Measurements from ENCODE around the gene C14orf132. TPM values are rescaled to one million over a fixed set of nuclear protein-coding genes. Genes with fewer than 3 reads are reported as not detected.

The C14orf132 gene
- total RNA-seq, 1 experiment from 2014 or later, result 22.6 TPM

DNA sequence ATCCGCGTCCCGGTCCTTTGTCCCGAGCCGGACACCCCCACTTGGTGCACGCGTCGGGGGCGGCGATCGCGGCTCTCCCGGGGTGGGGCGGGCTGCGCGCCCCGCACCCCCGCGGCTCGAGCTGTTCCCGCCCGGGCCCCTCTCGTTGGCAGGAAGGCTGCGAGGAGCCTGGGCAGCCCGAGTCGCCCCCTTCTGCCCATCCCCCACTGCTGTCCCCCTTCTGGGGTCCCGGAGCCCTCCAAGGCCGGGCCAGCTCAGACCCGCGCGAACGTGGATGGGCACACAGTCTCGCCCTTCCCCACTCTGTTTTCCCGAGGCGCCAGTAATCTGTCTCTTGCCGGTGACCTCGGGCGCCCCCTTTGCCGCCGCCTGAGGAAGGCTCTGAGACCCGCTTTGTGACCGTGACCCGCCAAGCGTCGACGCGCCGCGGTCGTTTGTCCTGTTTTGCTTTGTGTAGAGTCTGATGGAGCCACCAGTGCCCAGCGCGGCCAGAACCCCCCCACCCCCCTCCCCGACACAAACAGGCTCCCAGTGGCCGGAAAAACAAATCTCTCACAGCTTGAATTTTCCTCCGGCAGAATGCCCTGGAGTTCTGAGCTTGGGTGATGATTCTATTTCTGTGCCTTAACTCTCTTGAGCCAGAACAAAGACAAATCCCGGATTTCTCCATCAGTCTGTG, 610 bp downstream of the C14orf132 start:
- DNase-seq (ENCODE audit: low read depth), result peak; percentile 41

GRCh38 chr14:96040828-96041371, 1.7 kb downstream of the C14orf132 start:
- DNase-seq (ENCODE audit: low read depth), result peak; percentile 28

DNA sequence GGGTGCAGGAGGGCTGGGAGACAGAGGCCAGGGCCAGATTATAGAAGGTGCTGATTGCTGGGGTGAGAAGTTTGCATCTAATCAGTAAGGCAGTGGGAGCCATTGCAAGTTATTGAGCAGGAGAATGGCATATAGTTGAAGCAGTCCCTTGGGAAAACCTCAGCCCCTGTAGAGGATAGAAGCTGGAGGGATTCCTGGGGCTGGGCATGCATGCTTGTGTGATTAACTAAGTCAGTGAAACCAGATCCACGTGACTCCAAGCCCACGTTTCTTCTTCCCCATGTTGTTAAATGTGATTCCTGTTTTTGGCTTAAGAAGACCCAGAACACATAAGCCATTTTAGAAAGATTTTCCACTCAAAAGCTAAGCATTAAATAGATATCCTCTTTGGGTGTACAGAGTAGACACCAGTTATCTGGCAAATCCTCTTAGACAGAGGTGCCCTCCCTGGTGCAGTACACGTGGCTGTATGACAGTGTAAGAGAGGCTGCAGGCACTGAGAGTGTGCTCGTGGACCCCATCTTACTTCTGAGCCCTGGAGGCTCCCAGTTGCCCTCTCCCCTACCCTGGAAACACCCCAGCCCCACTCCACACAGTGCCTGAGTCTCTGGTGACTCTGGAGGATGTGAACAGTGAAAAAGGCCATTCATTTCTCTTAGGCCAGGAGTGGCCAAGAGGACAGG, 3.2 kb downstream of the C14orf132 start:
- peak; percentile 69 for DNase-seq (ENCODE audit: low read depth)

DNA sequence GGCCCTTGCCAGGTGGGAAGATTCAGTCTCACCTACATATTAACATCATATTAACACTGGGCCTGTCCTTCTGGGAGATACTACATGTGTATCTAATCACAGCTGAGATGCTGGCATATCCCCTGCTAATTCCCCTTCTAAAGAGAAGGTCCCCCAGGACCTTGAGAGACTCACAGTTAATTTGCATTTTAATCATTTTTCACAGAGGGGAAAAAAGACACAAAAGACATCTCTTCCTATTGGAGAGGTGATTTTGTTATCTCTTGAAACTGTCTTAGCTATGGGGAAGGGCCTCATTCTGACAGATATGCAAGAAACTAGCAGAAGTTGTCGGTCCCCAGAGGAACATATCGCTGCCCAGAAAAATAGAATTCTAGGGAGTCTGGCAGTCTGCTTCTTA, 7.5 kb downstream of the C14orf132 start:
- DNase-seq (ENCODE audit: low read depth), result no peak

GRCh38 chr14:96047101-96047500, 7.9 kb downstream of the C14orf132 start:
- DNase-seq (ENCODE audit: low read depth), result no peak

- no peak for DNase-seq (ENCODE audit: low read depth)
Measured at GRCh38 chr14:96049932-96050331, 10.8 kb downstream of the C14orf132 start.

DNA sequence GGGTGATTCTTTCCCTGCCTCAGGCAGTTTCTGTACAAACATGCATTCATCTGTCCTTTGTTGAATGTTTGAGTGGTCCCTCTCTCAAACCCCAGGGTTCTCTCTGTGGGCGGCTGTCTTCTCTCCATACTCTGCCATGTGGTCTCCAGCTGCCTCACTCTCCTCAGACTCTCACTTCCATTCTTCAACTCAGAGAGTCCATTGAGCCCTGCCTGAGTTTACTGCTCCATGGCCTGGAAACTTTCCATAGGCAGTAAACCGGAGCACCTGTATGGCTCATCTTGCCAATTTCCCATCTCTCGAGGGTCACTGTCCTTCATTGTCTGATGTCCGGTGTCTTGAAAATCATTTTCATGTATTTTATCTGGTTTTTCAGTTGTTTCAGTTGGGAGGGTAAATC, 11.3 kb downstream of the C14orf132 start:
- DNase-seq (ENCODE audit: low read depth), result peak; percentile 38

GRCh38 chr14:96051231-96051630, 12.1 kb downstream of the C14orf132 start:
- DNase-seq (ENCODE audit: low read depth), result no peak

DNA sequence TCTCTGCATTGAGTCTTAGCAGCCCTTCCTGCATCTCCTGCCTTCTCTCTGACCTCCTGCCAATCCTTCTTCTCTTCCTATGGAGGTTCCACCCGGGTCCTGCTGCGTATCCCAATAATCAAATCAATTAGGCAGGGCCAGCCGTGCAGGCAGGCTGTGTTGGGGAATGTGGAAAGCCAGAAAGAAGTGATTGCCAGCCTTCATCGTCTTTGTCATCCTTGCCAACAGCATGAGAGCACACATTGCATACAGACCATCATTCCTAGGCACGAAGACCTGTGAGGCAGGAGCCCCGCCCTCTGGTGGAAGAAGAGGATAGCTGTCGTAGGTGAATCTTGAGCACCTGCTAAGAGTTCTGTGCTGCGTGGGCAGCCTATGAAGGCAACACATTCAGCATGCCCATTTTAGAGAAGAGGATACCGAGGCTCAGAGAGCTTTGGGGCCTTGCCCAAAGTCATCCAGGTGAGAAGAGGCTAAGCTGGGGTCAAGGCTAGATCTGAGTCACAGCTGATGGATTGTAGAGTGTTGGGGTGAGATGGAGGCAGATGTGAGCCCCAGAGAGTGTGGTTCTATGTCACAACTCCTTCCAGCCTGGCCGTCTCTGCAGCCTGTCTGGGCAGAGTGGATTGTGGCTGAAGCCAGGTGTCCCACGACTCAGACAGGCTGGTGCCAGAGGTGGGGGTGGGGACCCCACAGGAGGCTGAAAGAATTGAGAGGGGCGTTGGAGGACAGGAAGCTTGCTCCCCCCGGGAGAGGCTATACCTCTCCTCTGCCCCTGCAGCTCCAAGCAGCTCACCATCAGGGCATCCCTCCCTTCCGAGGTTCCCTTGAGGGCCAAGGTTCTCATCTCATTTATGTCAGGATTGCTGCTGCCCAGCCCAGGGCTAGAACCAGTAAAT, 12.7 kb downstream of the C14orf132 start:
- DNase-seq (ENCODE audit: low read depth), result no peak

GRCh38 chr14:96052541-96053247, 13.5 kb downstream of the C14orf132 start:
- peak; percentile 76 for DNase-seq (ENCODE audit: low read depth)

DNA sequence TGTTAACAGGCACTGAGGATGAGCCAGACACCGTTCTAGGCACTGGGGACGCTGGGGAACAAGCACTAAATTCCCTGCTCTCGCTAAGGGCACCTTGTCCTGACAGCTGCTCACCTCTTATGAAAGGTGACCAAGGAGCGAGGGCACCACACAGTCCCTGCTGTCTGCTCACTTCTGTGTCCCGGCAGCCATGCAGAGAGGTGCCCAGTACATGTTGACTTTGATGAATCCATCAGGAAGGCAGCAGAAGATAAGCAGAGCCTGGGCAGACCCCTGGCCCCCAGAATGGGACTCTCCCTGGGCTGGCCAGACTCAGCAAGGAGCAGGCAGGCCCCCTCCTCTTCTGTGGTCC, 14.1 kb downstream of the C14orf132 start:
- no peak for DNase-seq (ENCODE audit: low read depth)

DNA sequence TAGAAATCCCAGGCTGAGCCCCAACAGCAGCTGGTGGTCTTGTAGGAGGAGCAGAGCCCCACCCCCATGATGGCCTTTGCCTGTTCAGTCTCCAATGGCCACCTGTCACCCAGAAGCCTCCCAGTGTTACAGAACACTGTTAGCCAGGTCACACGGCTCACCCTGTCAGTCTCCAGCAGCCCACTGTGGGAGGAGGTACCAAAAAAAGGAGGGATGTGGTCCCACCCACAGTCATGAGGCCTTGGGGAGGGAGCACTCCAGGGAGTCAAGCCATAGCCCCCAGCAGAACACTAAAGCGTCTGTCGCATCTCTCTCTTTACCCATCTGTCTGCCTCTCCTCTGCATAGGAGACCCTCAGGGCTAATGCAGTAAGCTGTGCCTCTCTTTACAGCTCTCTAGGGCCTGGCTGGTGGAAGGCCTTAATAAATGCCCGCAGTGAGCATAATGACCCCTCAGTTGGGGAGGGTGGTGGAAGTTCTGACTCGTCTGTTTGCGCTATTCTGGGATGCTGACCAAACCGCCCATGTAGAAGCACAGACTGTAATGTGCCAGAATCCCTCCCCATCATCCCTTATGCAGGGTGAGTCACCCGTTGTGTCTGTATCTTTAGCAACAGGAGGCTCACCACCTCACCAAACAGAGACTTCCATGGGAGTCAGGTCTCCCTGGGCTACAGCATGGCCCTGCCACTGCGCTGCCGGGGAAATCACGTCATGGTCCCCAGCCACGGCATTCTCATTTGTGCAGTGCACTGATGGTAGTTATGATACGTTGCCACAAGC, 14.6 kb downstream of the C14orf132 start:
- peak; percentile 99 for DNase-seq (ENCODE audit: low read depth)

DNA sequence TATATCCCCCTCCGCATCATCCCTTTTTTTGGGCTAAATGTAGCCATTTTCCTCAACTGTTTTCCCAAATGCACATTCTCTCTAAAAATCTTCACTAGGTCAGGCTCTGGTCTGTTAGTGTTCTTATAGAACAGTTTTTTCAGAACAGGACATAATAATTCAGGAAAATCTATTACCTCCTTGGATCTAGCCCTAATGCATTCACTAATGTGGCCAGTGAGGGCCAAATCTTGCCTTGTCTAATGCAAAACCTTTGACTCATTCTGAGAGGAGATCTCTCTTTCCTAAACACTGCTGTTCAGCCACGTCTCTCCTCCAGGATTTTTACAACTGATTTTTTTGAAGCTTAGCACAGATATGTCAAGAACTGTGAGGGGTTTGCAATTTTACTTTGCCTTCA, 15.5 kb downstream of the C14orf132 start:
- DNase-seq (ENCODE audit: low read depth), result no peak

- DNase-seq (ENCODE audit: low read depth), result peak; percentile 67
Measured at GRCh38 chr14:96055065-96055752, 16.0 kb downstream of the C14orf132 start.

DNA sequence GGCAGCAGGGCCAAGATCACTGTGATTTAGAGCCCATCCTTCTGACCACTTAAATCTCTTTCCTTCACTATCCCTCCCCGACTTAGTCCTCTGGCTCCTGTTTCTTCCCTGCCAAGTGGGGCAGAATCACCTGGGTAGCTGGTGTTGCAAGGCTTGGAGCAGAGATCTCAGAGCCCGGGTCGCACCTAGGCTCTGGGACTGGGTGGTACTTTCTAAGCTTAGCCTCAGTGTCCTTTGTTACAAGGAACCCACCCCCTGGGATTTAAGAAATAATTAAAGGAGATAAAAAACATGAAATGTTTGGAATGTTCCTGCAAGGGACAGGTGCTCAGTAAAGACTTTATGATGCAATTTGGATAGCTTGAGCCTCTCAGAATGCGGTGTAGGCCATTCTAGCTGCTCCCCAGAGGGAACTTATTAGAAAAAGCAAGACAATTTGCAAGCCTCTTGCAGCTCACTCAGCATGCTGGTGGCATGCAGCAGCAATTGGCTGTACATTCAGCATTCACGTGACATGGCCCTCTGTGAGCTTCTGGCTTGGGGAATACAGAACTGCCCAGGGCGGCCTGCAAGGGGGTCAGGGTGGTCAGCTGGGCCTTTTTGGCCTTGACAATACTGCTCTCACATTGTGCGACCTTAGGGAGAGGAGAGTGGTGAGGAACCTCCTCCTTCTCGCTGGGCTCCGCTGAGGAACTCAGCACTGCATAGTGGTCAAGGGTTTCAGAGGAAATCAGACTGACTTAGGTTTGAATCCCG, 16.8 kb downstream of the C14orf132 start:
- DNase-seq (ENCODE audit: low read depth), result no peak

- DNase-seq (ENCODE audit: low read depth), result no peak
Measured at GRCh38 chr14:96056509-96057422, 17.6 kb downstream of the C14orf132 start.

DNA sequence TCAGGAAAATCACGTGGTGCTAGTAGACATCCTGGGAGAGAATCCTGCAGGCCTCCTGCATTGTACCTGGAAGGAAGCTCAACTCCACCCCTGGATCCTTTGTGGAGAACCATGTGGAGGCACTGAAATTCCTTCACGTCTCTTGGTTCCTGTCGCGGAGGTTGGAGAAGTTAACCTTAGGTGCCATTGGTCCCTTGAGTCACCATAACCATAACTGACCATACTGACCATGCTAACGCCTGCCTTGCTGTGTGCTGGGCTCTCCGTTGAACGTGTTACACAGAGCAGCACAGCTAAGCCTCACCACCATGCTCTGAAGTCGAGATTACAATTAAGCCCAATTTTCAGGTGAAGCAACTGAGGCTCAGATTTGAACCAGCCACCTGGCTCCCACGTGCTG, 18.6 kb downstream of the C14orf132 start:
- DNase-seq (ENCODE audit: low read depth), result no peak

DNA sequence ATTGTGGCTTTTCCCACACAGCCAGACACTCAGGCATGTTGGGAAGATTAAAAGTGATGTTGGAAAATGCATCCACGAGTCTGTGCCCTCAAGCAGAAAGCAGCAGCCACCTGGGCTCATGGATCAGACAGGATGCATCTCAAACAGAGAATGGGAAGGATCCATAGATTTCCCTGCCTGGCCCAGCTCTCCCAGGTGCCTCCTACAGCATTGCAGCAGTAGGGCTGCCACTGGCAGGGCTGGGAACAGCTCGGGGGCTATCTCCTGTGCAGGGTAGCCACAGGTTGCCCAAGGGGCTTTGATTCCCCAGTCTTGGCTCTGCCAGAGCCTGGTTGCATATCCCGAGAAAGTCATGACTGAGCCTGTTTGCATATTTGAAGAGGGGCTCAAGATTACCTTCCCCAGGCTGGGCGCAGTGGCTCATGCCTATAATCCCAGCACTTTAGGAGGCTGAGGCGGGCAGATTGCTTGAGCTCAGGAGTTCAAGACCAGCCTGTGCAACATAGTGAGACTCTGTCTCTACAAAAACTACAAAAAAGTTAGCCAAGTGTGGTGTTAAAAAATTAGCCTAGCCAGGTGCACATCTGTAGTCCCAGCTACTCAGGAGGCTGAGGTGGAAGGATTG, 19.5 kb downstream of the C14orf132 start:
- DNase-seq (ENCODE audit: low read depth), result no peak
